Thyroid gland (tissue), 4 donors: ENCODE measurements around the gene C6orf132. TPM values are rescaled to one million over a fixed set of nuclear protein-coding genes. Genes with fewer than 3 reads are reported as not detected.

Experiments
- DNase-seq, 2 donors: peaks; one replicate each; pipeline ENCODE4 v3.0.0-alpha.2; 2019
- H3K27ac ChIP-seq, 3 donors: fragments of 200-600 bp; sonication (generic); 1 replicate in 2 of 3; 2 replicates in 1 of 3; pipeline ENCODE4 v1.5.1; 2016 to 2019; ENCODE audit warnings: mild to moderate bottlenecking in 1 of 3, moderate library complexity in 1 of 3
- H3K27me3 ChIP-seq: fragments of 200-600 bp; sonication (generic); one replicate; pipeline ENCODE4 v1.5.1; 2019
- H3K36me3 ChIP-seq, 2 donors: fragments of 200-600 bp; sonication (generic); one replicate each; pipeline ENCODE4 v1.5.1; 2016 to 2019
- H3K4me1 ChIP-seq, 2 donors: fragments of 200-600 bp; sonication (generic); one replicate each; pipeline ENCODE4 v1.5.1; 2017 to 2019
- H3K4me3 ChIP-seq, 3 donors: fragments of 200-600 bp; sonication (generic); replicated peaks in 1 of 3; 1 replicate in 2 of 3; 2 replicates in 1 of 3; pipeline ENCODE4 v1.5.1; 2016; ENCODE audit warnings: mild to moderate bottlenecking in 1 of 3
- H3K9me3 ChIP-seq: fragments of 200-600 bp; sonication (generic); one replicate; pipeline ENCODE4 v1.5.1; 2017
- CTCF ChIP-seq, 6 experiments: fragments of 200-600 bp in 3 of 6; fragments of 450-650 bp in 3 of 6; sonication (generic) in 3 of 6; IDR thresholded peaks; one replicate each; pipeline ENCODE4 v1.5.1; 2016 to 2019; ENCODE audit warnings: antibody characterized with exemption in 6 of 6, mild to moderate bottlenecking in 2 of 6, inconsistent platforms in 1 of 6, moderate library complexity in 1 of 6
- POLR2A ChIP-seq, 2 donors: fragments of 450-650 bp; IDR thresholded peaks; one replicate each; pipeline ENCODE4 v1.6.1; 2017; ENCODE audit warnings: antibody characterized with exemption in 2 of 2, mild to moderate bottlenecking in 2 of 2, moderate library complexity in 1 of 2
- WGBS, 2 donors: methylation state at CpG; one replicate each; pipeline ENCODE4 v1.1.5; 2017; 5-methylcytosine and 5-hydroxymethylcytosine counted together
- intact Hi-C: fragments of 100-400 bp; cut with DNase I; formaldehyde crosslinking; loops from one replicate; pipeline ENCODE4 v1.15.1; 2023
- total RNA-seq, 4 donors: library from RNA; depleted of rRNA; stranded (reverse); fragments of >200 nt; gene quantifications; one replicate each; pipeline ENCODE4 v1.2.3, GENCODE V29; 2016

The C6orf132 gene
- total RNA-seq, 4 donors from 2014 or later, result 14.8 to 34.3 (median 30.6) TPM

GRCh38 chr6:42150254-42150653, 7.8 kb upstream of the C6orf132 start:
- no peak overlapping the region for H3K27ac ChIP-seq
- WGBS, 2 donors, result 92 to 93% methylated on average over 8 of the region's 8 CpGs
- intact Hi-C loops, result no loop called here
- no peak overlapping the region for H3K4me3 ChIP-seq
- DNase-seq, result no peak
- no peaks in the 10 kb centered on the region for H3K4me1 ChIP-seq
- H3K9me3 ChIP-seq, result no peaks in the 10 kb centered on the region
- no peaks in the 10 kb centered on the region for H3K27me3 ChIP-seq
- no peaks in the 10 kb centered on the region for H3K36me3 ChIP-seq
- TF ChIP-seq CTCF (IDR thresholded peaks at IDR 0.05) (no peak), POLR2A (IDR thresholded peaks at IDR 0.05) (no peak)

GRCh38 chr6:42148058-42148457, 5.6 kb upstream of the C6orf132 start:
- H3K4me1 ChIP-seq, result peaks cover 0 to 2% of the 10 kb centered on the region in 2 donors
- intact Hi-C loops, result no loop called here
- no peaks in the 10 kb centered on the region for H3K36me3 ChIP-seq
- 67 to 78% methylated on average over 3 of the region's 3 CpGs for WGBS, 2 donors
- TF ChIP-seq CTCF (IDR thresholded peaks at IDR 0.05), result no peak
- TF ChIP-seq POLR2A (IDR thresholded peaks at IDR 0.05), result no peak
- H3K9me3 ChIP-seq, result no peaks in the 10 kb centered on the region
- H3K27me3 ChIP-seq, result no peaks in the 10 kb centered on the region
- H3K27ac ChIP-seq, result no peak overlapping the region
- DNase-seq, result no peak
- no peak overlapping the region for H3K4me3 ChIP-seq

GRCh38 chr6:42147138-42147562, 4.7 kb upstream of the C6orf132 start:
- Histone ChIP-seq H3K27me3 (no peaks in the 10 kb centered on the region), H3K36me3 (no peaks in the 10 kb centered on the region), H3K4me3 (no peak overlapping the region), H3K4me1 (peaks cover 5 to 8% of the 10 kb centered on the region in 2 donors), H3K9me3 (no peaks in the 10 kb centered on the region), H3K27ac (no peak overlapping the region)
- TF ChIP-seq POLR2A (IDR thresholded peaks at IDR 0.05) (no peak), CTCF (IDR thresholded peaks at IDR 0.05) (no peak)
- intact Hi-C loops, result no loop called here
- 88% methylated on average over 10 of the region's 10 CpGs for WGBS, 2 donors
- no peak for DNase-seq

GRCh38 chr6:42141603-42142117, 760 bp downstream of the C6orf132 start:
- Histone ChIP-seq H3K27ac (peak overlapping the region; percentile 66 to 90 (median 78)), H3K36me3 (no peaks in the 10 kb centered on the region), H3K9me3 (no peaks in the 10 kb centered on the region), H3K4me3 (peak overlapping the region; percentile 8 to 53 (median 30)), H3K4me1 (peaks cover 40 to 44% of the 10 kb centered on the region in 2 donors), H3K27me3 (no peaks in the 10 kb centered on the region)
- no peak for TF ChIP-seq CTCF (IDR thresholded peaks at IDR 0.05)
- WGBS, 2 donors, result 19 to 30% methylated on average over 10 to 12 of the region's 13 CpGs
- intact Hi-C loops, result no loop called here
- peak; percentile 51 to 59 for DNase-seq

- Histone ChIP-seq H3K36me3 (no peaks in the 10 kb centered on the region), H3K4me3 (peak overlapping the region; percentile 8 to 53 (median 30)), H3K9me3 (no peaks in the 10 kb centered on the region), H3K27ac (peak overlapping the region; percentile 66 to 90 (median 78)), H3K27me3 (no peaks in the 10 kb centered on the region), H3K4me1 (peaks cover 40 to 47% of the 10 kb centered on the region in 2 donors)
- 41 to 55% methylated on average over 8 to 9 of the region's 9 CpGs for WGBS, 2 donors
- intact Hi-C loops, result no loop called here
- TF ChIP-seq CTCF (IDR thresholded peaks at IDR 0.05) (no peak), POLR2A (IDR thresholded peaks at IDR 0.05) (no peak)
- no peak for DNase-seq
Measured at GRCh38 chr6:42140756-42141602, 1.4 kb downstream of the C6orf132 start.
